GM04503 (cell line): ENCODE measurements around the gene CLCNKB.
A peak's percentile ranks its signal among the peaks of the same experiment; 100 is the strongest.
"Not testable (repeated sequence)": the region's sequence is repeated elsewhere in the genome, so short reads cannot be mapped to it uniquely, and the experiment has no call there.

Source experiments
- DNase-seq: peaks from one replicate; pipeline ENCODE4 v3.0.0-alpha.2; 2012; ENCODE audit warnings: low read depth

CLCNKB gene

GRCh38 chr1:16061266-16061665 is 17.7 kb downstream of the CLCNKB start:
- DNase-seq, result no peak

- not testable (repeated sequence) for DNase-seq
Observed at GRCh38 chr1:16061989-16062686, 18.6 kb downstream of the CLCNKB start.

GRCh38 chr1:16062687-16063075 is 19.1 kb downstream of the CLCNKB start:
- DNase-seq, result not testable (repeated sequence)

DNA sequence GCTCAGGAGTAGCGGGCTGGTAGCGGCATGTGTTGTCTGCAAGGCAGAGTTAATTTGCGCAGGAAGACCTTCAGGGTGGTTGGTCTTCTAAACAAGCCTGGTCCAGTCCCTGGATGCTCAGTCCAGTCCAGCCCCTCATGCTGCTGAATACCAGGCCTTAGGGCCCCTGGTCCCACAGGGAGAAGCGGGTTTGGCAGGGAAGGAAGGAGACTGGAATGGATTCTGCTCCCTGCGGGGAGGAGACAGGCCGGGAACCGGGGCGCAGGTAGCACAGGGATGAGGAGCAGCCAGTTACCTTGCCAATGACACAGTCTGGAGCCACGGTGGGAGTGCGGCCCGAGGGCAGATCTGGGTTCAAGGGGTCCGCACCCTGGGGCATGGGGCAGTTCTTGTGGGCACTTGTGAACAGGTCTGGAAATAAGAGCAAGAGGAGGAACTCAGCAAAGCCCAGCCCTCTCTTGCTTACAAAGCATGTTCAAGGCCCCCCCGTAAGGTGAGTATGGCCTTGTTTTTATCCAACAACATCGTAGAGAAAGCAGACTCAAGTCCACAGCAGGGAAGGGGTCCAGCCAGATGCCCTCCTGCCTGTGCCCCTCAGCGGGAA is 19.7 kb downstream of the CLCNKB start:
- no peak for DNase-seq

- DNase-seq, result no peak
Observed at GRCh38 chr1:16063921-16064320, 20.3 kb downstream of the CLCNKB start.

- no peak for DNase-seq
Observed at GRCh38 chr1:16064536-16065268, 21.1 kb downstream of the CLCNKB start.

DNA sequence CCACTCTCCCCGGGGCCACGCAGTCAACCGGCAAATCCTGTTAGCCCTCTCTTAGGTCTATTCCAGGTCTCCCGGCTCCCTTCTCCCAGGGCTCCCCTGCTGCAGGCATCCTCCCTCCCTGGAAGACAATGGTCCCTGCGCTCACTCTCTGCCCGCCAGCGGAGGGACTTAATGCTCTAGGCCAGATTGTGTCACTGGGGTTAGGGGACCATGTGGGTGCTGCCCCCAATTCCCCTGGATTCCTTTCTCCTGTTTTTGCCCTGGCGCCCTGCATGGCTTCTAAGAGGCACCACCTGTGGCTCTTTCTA is 21.6 kb downstream of the CLCNKB start:
- no peak for DNase-seq

- DNase-seq, result no peak
Observed at GRCh38 chr1:16066245-16066644, 22.7 kb downstream of the CLCNKB start.

DNA sequence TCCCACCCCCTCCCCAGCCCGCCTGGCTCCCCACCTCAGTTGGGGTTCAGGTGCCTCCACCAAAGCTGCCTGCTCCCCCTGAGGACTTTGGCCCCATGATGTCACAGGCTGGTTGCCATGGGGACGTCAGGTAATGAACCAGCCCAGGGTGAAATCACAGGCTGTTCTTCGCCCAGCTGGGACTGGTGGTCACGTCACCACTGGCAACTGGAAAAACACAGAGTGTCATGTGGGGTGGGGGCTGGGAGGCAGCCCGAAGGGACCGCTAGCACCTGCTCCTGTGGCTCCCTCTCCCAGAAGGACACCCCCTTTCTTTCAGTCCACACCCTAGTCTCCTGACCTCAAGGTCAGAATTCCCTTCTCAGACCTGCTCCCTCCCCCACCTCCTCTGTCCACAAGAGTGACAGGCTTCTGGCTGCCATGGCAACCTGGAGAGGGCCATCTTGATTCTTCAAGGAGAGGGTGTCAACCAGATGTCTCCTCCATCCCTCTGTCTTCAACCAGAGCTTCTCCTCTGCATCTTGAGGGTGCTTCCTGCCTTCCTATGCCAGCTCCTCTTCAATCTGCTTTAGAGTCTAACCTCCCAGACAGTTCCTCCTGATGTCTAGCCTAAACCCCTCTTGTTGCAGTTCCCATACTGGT is 23.7 kb downstream of the CLCNKB start:
- no peak for DNase-seq

- no peak for DNase-seq
Observed at GRCh38 chr1:16067933-16068332, 24.4 kb downstream of the CLCNKB start.

DNA sequence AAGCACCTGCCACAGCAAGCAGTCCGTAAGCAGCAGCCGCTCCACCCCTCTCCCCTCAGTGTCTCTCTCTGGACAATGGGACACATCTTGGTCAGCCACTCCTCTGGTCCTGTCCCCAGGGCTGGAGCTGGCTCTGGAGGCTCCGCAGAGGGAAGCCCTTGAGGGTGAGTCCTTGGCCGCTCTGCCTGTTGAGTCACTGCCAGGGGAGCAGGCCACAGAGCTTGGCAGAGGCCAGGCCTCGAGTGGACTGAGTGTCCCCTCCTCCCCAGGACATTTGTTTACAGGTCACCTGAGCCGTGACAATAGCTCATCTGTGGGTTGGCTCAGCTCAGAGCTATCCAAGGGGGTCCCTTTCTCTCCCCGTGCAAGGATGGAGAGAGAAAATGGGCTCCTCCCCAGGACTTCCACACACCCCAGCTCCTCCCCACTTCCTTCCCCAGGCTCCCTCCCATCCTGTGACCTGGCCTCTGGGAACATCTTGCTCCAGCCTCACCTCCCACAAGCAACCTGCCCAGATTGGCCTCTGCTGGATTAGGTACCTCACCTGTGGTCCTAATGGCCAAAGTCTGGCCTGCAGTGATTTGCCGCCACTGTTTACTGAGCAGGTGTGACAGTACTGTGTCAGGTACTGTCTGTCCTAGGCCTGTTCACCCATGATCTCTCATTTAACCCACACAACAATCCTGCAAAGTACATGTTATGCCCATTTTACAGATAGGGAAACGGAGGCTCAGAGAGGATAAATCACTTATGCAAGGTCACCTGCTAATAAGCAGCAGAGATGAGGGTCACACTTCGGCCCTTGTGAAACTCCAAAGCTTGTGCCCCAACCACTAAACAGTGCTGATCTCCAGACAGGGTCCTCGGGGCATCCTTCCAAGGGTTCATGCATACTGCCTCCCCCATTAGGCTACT is 25.0 kb downstream of the CLCNKB start:
- DNase-seq, result no peak

- DNase-seq, result no peak
Observed at GRCh38 chr1:16070640-16071355, 27.2 kb downstream of the CLCNKB start.

GRCh38 chr1:16071614-16072013 is 28.0 kb downstream of the CLCNKB start:
- DNase-seq, result no peak

GRCh38 chr1:16072095-16072494 is 28.5 kb downstream of the CLCNKB start:
- no peak for DNase-seq

DNA sequence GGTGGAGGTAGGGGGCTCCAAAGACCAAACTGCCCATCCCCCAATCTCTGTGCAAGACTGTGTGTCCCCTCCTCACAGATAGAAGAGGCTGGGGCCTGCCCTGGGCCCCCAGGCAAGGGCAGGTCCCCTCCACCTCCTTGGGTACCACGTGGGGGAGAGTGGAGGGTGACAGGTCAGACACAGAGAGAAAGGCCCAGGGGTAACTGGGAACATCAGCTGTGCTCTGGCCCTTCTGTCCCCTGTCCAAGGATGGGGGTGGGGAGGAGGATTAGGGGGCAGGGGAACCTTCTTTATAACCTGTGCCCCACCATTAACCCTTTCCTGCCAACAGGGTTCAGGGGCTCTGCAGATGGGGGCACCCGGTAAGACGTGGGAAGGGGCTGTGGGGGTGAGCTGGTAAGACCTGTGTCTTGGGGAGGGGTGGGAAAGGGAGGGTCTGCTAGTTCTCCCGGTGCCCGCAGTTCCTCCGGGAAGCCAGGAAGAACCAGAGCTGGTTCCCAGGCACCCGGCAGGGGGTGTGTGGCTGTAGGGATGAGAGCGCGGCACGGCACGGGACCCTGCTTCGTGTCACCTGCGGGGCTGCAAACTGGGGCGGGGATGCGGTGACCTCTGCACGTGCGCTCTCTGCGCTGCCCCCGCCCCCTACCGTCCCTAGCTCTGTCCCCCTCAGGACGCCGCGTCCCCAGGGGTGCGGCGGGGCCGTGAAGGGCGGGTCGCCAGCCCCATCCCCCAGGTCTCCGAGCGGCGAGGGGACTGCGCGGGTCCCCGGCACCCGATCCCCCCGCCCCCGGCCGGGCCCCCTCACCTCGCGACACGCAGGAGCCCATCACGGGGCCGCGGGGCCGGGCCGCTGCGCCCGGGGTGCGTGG is 29.3 kb downstream of the CLCNKB start:
- DNase-seq, result no peak

GRCh38 chr1:16073490-16074119 is 30.0 kb downstream of the CLCNKB start, which contains the start of gene FAM131C:
Gene FAM131C (minus strand): TSS chr1:16073651. CDS start chr1:16073442, 209 bp downstream.
- DNase-seq, result no peak

DNA sequence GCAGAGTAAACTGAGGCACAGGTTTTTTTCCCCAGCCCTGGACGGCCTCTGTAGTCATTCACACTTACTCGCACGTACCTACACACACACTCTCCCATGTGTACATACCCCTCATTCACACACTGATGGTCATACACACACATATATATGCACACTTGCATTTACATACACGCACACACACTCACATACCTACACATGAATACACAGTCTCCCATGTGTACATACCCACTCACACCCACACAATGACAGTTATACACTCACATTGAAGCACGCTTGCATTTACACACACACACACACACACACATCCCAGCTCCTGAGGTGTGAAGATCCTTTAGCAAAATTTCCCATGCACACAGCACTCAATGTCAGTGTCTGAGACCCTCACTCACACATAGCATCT is 30.6 kb downstream of the CLCNKB start:
- DNase-seq, result no peak

DNA sequence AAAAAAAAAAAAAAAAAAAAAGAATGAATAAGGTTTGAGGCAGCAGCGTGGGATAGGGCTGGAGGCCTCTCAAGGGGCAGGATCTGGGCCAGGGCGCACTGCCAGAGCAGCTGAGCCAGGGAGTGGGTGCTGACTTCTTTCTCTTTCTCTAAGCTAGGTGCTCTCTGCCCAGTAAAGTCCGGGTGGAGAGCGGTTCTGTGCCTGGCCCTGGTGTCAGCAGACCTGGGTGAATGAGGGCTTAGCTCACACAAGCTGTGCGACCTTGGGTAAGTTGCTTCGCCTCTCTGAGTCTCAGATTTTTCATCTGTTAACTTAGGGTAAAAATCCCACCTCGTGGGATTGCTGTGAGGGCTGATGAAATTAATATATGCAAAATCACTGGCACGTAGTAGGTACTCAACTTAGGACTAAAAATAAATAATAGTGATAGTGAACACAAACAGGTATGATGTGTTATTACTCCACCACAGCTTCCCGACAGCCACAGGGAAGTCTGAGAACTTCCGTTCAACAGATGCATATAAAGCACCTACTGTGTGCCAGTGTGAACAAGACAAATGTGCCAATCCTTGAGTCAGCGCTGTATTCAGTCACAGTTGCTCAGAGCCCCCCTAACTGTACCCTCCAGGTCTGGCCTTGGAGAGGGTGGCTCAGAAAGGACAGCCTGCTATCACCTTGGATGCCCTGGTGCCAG is 31.9 kb downstream of the CLCNKB start:
- peak; percentile 22 for DNase-seq
